CD8-positive, alpha-beta memory T cell (primary cell): Measurements from ENCODE around the gene SHLD1. TPM values are rescaled to one million over a fixed set of nuclear protein-coding genes. Genes with fewer than 3 reads are reported as not detected.

Experiments used
- polyA plus RNA-seq: library from polyadenylated mRNA; unstranded; fragments of 300-500 nt; fragmentation: Illumina TruSeq; gene quantifications from one replicate; pipeline ENCODE4 v1.2.3, GENCODE V29; 2021
- total RNA-seq, 2 experiments: library from RNA; stranded (reverse); gene quantifications; one replicate each; pipeline ENCODE4 v1.2.3, GENCODE V29; 2021

The SHLD1 gene
- total and polyA plus RNA-seq, 3 experiments from 2014 or later = 7.7 to 18.8 (median 9.1) TPM

Other genes with a start within 250 kb of the SHLD1 start
- gene GPCPD1, start 139.4 kb upstream of the SHLD1 start, total RNA-seq = 10 to 100 TPM; 27.8 to 30.9 TPM
- gene GPCPD1, start 139.4 kb upstream of the SHLD1 start, polyA plus RNA-seq = 25.6 TPM
- gene CHGB, start 161.1 kb downstream of the SHLD1 start, total RNA-seq = under 1 TPM; 0.13 to 0.20 TPM
- not detected for gene CHGB, start 161.1 kb downstream of the SHLD1 start, polyA plus RNA-seq
- gene TRMT6, start 200.1 kb downstream of the SHLD1 start, total RNA-seq = 10 to 100 TPM; 35.8 to 38.5 TPM
- 14.6 TPM for gene TRMT6, start 200.1 kb downstream of the SHLD1 start, polyA plus RNA-seq
- gene MCM8, start 200.3 kb downstream of the SHLD1 start, total RNA-seq = 10 to 100 TPM; 31.9 to 33.8 TPM
- gene MCM8, start 200.3 kb downstream of the SHLD1 start, polyA plus RNA-seq = 0.35 TPM